Stimulated activated CD4-positive, alpha-beta T cell treated with anti-CD3 and anti-CD28 coated beads, TNF-alpha, amount 100 ng/mL, for 48 hours (primary cell): Measurements from ENCODE around the gene GLIS2.

ENCODE experiments used
- DNase-seq, 3 donors: peaks; one replicate each; pipeline ENCODE4 v3.0.0-alpha.2; 2020; ENCODE audit warnings: low read depth in 3 of 3

GLIS2 gene

GRCh38 chr16:4350787-4351659, 35.2 kb downstream of the GLIS2 start, which contains the start of gene PAM16:
Gene PAM16 (minus strand): TSS chr16:4351321. CDS start chr16:4351234, 87 bp downstream.
- peak; percentile 96 to 99 (median 99) for DNase-seq

DNA sequence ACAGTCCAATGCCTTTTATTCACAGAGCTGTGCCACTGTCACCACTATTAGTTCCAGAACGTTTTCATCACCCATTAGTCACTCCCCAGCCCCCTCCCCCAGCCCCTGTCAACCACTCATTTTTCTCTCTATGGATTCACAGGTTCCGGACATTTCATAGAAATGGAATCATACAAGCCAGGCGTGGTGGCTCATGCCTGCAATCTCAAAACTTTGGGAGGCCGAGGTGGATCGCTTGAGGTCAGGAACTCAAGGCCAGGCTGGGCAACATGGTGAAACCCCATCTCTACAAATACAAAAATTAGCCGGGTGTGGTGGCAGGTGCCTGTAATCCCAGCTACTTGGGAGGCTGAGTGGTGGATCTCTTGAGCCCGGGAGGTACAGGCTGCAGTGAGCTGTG, 36.0 kb downstream of the GLIS2 start:
- no peak for DNase-seq

GRCh38 chr16:4352843-4353242, 37.0 kb downstream of the GLIS2 start:
- DNase-seq = no peak

- DNase-seq = no peak
Measured at GRCh38 chr16:4353675-4354074, 37.8 kb downstream of the GLIS2 start.

DNA sequence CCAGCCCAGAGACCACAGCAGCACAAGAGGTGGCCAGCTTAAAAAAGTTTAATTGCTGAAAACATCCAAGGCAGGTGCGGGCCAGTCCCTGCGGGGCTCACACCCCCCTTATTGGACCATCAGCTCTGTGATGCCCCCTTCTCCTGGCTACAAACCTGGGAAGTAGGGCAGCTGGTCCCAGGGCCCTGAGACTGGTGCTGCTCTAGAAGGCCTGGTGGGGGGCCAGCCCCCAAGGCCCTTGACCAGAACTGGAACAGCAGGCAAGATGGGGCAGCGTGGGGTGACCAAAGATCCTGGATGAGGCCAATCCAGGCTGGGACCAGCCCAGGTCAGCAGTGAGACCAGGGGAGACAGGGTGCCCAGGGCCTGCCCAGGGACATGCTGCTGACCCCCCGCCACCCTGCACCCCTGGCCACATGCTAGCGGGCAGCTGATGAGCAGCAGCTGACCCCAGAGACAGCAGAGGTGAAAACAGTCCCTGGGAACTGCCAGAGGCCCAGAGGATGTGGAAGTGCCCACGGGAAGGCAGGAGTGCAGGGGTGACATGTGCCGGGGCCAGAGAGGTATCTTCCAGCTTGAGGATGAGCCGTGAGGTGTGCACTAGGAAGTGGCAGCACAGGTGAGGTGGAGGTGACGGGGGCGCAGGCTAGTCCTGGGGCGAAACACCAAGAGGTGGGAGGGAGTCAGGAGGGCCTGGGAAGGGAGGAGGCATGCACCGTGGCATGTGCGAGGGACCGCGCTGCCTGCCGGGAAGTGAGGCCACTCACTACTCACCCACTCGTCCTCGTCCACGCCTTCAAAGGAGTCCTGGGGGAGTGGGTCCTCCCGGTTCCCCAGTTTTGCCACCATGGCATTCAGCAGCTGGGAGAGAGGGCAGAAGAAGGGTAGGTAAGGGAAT, 38.9 kb downstream of the GLIS2 start:
- DNase-seq = no peak

DNA sequence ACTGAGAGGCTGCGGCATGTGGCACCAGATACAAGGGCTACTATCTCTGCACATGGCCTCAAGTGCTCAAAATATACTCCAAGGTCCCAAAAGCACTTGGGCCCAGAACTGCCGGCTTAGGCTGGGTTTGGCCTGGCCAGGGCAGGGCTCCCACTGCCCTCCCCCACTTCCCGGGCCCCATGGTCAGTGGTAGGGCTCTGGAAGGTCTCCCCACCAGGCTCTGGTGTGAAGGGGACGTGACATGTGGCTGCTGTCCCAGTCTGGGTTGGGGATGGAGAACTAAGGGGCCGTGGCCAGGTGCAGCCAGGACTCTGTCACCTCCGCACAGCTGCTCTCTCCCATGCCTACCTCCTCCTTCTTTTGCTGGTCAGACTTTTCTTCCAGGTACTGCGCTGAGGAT, 41.0 kb downstream of the GLIS2 start:
- no peak for DNase-seq

GRCh38 chr16:4358236-4358635, 42.4 kb downstream of the GLIS2 start:
- no peak for DNase-seq

- DNase-seq = peak; percentile 19 to 52 (median 44)
Measured at GRCh38 chr16:4358831-4359561, 43.1 kb downstream of the GLIS2 start.

- no peak for DNase-seq
Measured at GRCh38 chr16:4359914-4360313, 44.0 kb downstream of the GLIS2 start.

GRCh38 chr16:4360538-4361021, 44.7 kb downstream of the GLIS2 start:
- DNase-seq = no peak

- DNase-seq = no peak
Measured at GRCh38 chr16:4361033-4361943, 45.4 kb downstream of the GLIS2 start.

GRCh38 chr16:4361944-4362311, 46.1 kb downstream of the GLIS2 start:
- no peak for DNase-seq

- no peak for DNase-seq
Measured at GRCh38 chr16:4362476-4363135, 46.7 kb downstream of the GLIS2 start.

- DNase-seq = no peak
Measured at GRCh38 chr16:4364196-4365013, 48.5 kb downstream of the GLIS2 start.

DNA sequence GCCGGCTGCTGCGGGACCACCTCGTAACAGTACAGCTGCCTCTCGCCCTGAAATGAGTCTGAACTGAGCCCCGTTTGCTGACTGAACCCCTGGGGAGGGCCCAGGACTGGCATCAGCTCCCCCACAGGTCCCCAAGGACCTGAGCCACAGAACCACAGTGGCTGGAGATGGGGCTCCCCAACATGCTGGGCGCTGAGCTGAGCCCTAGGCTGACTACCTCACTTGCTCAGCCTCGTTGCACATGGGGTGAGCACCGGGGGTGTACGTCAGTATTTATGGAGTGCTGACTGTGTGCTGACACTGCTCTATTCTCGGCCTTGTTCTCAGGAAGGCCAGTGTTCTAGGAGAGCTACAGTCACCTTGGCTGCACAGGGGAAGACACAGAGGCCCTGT, 49.1 kb downstream of the GLIS2 start:
- no peak for DNase-seq

GRCh38 chr16:4365615-4366014, 49.7 kb downstream of the GLIS2 start:
- no peak for DNase-seq

- DNase-seq = no peak
Measured at GRCh38 chr16:4366016-4366415, 50.1 kb downstream of the GLIS2 start.

- no peak for DNase-seq
Measured at GRCh38 chr16:4367393-4367856, 51.6 kb downstream of the GLIS2 start.
